OCI-LY3 (cell line): Measurements from ENCODE around the gene URB2.

Experiments used
- H2AFZ ChIP-seq: fragments of 200-600, 300-600 bp; shearing (Covaris generic); 2 replicates; pipeline ENCODE4 v1.6.0; 2014; ENCODE audit warnings: antibody characterized with exemption, low read depth, low read length
- H3K27ac ChIP-seq: fragments of 200-600, 300-600 bp; sonication (generic); 2 replicates; pipeline ENCODE4 v1.5.1; 2014; ENCODE audit warnings: mild to moderate bottlenecking, low read length, moderate library complexity, mixed read lengths
- H3K27me3 ChIP-seq: fragments of 200-600, 300-600 bp; sonication (generic); 2 replicates; pipeline ENCODE4 v1.6.1; 2014; ENCODE audit warnings: low read depth, low read length, mixed read lengths
- H3K36me3 ChIP-seq: fragments of 200-600, 300-600 bp; sonication (generic); replicated peaks from 2 replicates; pipeline ENCODE3; 2014; ENCODE audit warnings: low read depth, low read length, mixed read lengths
- H3K4me1 ChIP-seq: fragments of 300-600, 200-600 bp; sonication (generic); 2 replicates; pipeline ENCODE4 v1.6.1; 2014; ENCODE audit warnings: low read length, mixed read lengths
- H3K4me2 ChIP-seq: fragments of 200-600, 300-600 bp; sonication (generic); 2 replicates; pipeline ENCODE4 v1.6.1; 2014; ENCODE audit warnings: low read length, mixed read lengths
- H3K4me3 ChIP-seq: fragments of 300-600, 200-600 bp; sonication (generic); 2 replicates; pipeline ENCODE4 v1.5.1; 2014; ENCODE audit warnings: antibody characterized with exemption, mild to moderate bottlenecking, low read length, moderate library complexity
- H3K79me2 ChIP-seq: fragments of 300-600, 200-600 bp; shearing (Covaris generic); 2 replicates; pipeline ENCODE4 v1.6.1; 2014; ENCODE audit warnings: mild to moderate bottlenecking, low read length, mixed read lengths
- H3K9ac ChIP-seq: fragments of 300-600, 200-600 bp; shearing (Covaris generic); 2 replicates; pipeline ENCODE4 v1.6.0; 2014; ENCODE audit warnings: mild to moderate bottlenecking, low read length, moderate library complexity
- H3K9me3 ChIP-seq: fragments of 200-600, 300-600 bp; shearing (Covaris generic); 2 replicates; pipeline ENCODE4 v1.6.1; 2014; ENCODE audit warnings: low read length, mixed read lengths; ENCODE audit not compliant: insufficient read depth
- H4K20me1 ChIP-seq: fragments of 200-600, 300-600 bp; sonication (generic); 2 replicates; pipeline ENCODE4 v1.6.1; 2016; ENCODE audit warnings: low read length, mixed read lengths; ENCODE audit not compliant: insufficient read depth
- CTCF ChIP-seq: fragments of 200-600, 300-600 bp; sonication (generic); IDR thresholded peaks from 2 replicates; pipeline ENCODE4 v1.5.1; 2014; ENCODE audit warnings: antibody characterized with exemption, low read length, low read depth
- EZH2phosphoT487 ChIP-seq: fragments of 200-600 bp; shearing (Covaris generic); IDR thresholded peaks from 2 replicates; pipeline ENCODE4 v1.6.1; 2018; ENCODE audit warnings: antibody characterized with exemption, mixed run types, low read depth

The URB2 gene

GRCh38 chr1:229625915-229626831, at the start of gene URB2, which contains the start of gene TAF5L:
Gene URB2 (plus strand): TSS chr1:229626247. CDS start chr1:229627634, 1,387 bp downstream.
Gene TAF5L (minus strand): TSS chr1:229626122. CDS start chr1:229614482, 11,640 bp downstream.
- Histone ChIP-seq H3K4me2 (peak within 1 kb of the TSS; percentile 92), H3K4me1 (peaks cover 24% of the 10 kb centered on the region), H3K27ac (peak within 1 kb of the TSS; percentile 58), H3K9ac (peak within 1 kb of the TSS; percentile 90), H3K79me2 (peaks cover 94% of the 10 kb centered on the region), H3K36me3 (peaks cover 13% of the 10 kb centered on the region), H3K4me3 (peak within 1 kb of the TSS; percentile 94), H2AFZ (peak within 1 kb of the TSS; percentile 7; the same call in 1 of the 2 replicates), H3K9me3 (no peaks in the 10 kb centered on the region), H3K27me3 (no peaks in the 10 kb centered on the region), H4K20me1 (peaks cover 26% of the 10 kb centered on the region)
- no peak for TF ChIP-seq CTCF
- no peak for TF ChIP-seq EZH2phosphoT487

- Histone ChIP-seq H3K4me1 (peaks cover 14% of the 10 kb centered on the region), H3K79me2 (no peaks in the 10 kb centered on the region), H3K27ac (peak overlapping the region; percentile 59), H3K9ac (peak overlapping the region; percentile 59), H3K27me3 (no peaks in the 10 kb centered on the region), H3K36me3 (no peaks in the 10 kb centered on the region), H2AFZ (peak overlapping the region; percentile 93), H3K9me3 (no peaks in the 10 kb centered on the region), H3K4me2 (peak overlapping the region; percentile 93), H3K4me3 (peak overlapping the region; percentile 77), H4K20me1 (no peaks in the 10 kb centered on the region)
- TF ChIP-seq CTCF (peak; percentile 50), EZH2phosphoT487 (no peak)
Observed at GRCh38 chr1:229578168-229579058, 47.6 kb upstream of the URB2 start.

GRCh38 chr1:229579059-229579673, 46.9 kb upstream of the URB2 start:
- Histone ChIP-seq H3K4me2 (peak overlapping the region; percentile 93), H3K36me3 (no peaks in the 10 kb centered on the region), H3K9me3 (no peaks in the 10 kb centered on the region), H3K4me3 (peak overlapping the region; percentile 77), H3K27ac (peak overlapping the region; percentile 59), H3K79me2 (no peaks in the 10 kb centered on the region), H3K4me1 (peaks cover 14% of the 10 kb centered on the region), H3K9ac (peak overlapping the region; percentile 59), H2AFZ (peak overlapping the region; percentile 93), H4K20me1 (no peaks in the 10 kb centered on the region), H3K27me3 (no peaks in the 10 kb centered on the region)
- TF ChIP-seq CTCF (no peak; the same call in 1 of the 2 replicates), EZH2phosphoT487 (no peak)
